Stimulated activated CD8-positive, alpha-beta memory T cell treated with anti-CD3 and anti-CD28 coated beads, Interleukin-2, amount 100 ng/mL, for 1 hour (primary cell): ENCODE results near the gene ANO9.
"Not testable (repeated sequence)": the region's sequence is repeated elsewhere in the genome, so short reads cannot be mapped to it uniquely, and the experiment has no call there.

ENCODE experiments used
- DNase-seq, 2 donors: peaks; one replicate each; pipeline ENCODE4 v3.0.0-alpha.2; 2020; ENCODE audit warnings: low read depth in 2 of 2

The ANO9 gene

GRCh38 chr11:403021-403760, 38.6 kb downstream of the ANO9 start:
- DNase-seq = no peak

- DNase-seq = not testable (repeated sequence)
These were observed 40.6 kb downstream of the ANO9 start for GRCh38 chr11:401196-401595.

- no peak for DNase-seq
These were observed 41.5 kb downstream of the ANO9 start for GRCh38 chr11:400241-400689.

GRCh38 chr11:399731-400211, 42.0 kb downstream of the ANO9 start:
- DNase-seq = no peak

GRCh38 chr11:398826-399225, 43.0 kb downstream of the ANO9 start:
- no peak for DNase-seq

GRCh38 chr11:396948-397548, 44.8 kb downstream of the ANO9 start:
- DNase-seq = no peak

GRCh38 chr11:396511-396947, 45.3 kb downstream of the ANO9 start:
- no peak for DNase-seq

GRCh38 chr11:395866-396265, 45.9 kb downstream of the ANO9 start:
- DNase-seq = no peak

GRCh38 chr11:394858-395655, 46.8 kb downstream of the ANO9 start:
- DNase-seq = no peak

- no peak for DNase-seq
These were observed 47.6 kb downstream of the ANO9 start, which contains the start of gene PKP3 for GRCh38 chr11:394034-394857. Gene PKP3, plus strand, starts transcription at chr11:394209. Its CDS starts 84 bp downstream, at chr11:394293.

GRCh38 chr11:393219-394033, 48.4 kb downstream of the ANO9 start:
- no peak for DNase-seq

- no peak for DNase-seq
These were observed 49.6 kb downstream of the ANO9 start for GRCh38 chr11:392102-392777.

- no peak for DNase-seq
These were observed 50.4 kb downstream of the ANO9 start for GRCh38 chr11:391117-392017.

- no peak for DNase-seq
These were observed 51.6 kb downstream of the ANO9 start for GRCh38 chr11:390175-390574.

GRCh38 chr11:389369-389768, 52.4 kb downstream of the ANO9 start:
- not testable (repeated sequence) for DNase-seq

GRCh38 chr11:387193-387793, 54.5 kb downstream of the ANO9 start:
- DNase-seq = no peak

GRCh38 chr11:386483-386882, 55.3 kb downstream of the ANO9 start:
- no peak for DNase-seq

GRCh38 chr11:385594-386351, 56.0 kb downstream of the ANO9 start:
- no peak for DNase-seq
